HuH-7 (cell line): ENCODE data around the gene ADARB1.

Experiments
- DNase-seq: peaks from one replicate; pipeline ENCODE4 v3.0.0; 2011; ENCODE audit warnings: low spot score

ADARB1 gene

GRCh38 chr21:45095505-45095904 is 21.1 kb downstream of the ADARB1 start:
- no peak for DNase-seq

- DNase-seq, result no peak
Measured at GRCh38 chr21:45096217-45096616, 21.8 kb downstream of the ADARB1 start.

GRCh38 chr21:45097827-45098387 is 23.5 kb downstream of the ADARB1 start:
- no peak for DNase-seq

- DNase-seq, result peak; percentile 69
Measured at GRCh38 chr21:45098867-45099266, 24.5 kb downstream of the ADARB1 start.

- DNase-seq, result no peak
Measured at GRCh38 chr21:45099571-45099970, 25.2 kb downstream of the ADARB1 start.

- no peak for DNase-seq
Measured at GRCh38 chr21:45100866-45101265, 26.5 kb downstream of the ADARB1 start.

GRCh38 chr21:45102391-45102932 is 28.1 kb downstream of the ADARB1 start:
- DNase-seq, result no peak

- DNase-seq, result no peak
Measured at GRCh38 chr21:45103971-45104520, 29.7 kb downstream of the ADARB1 start.

- DNase-seq, result no peak
Measured at GRCh38 chr21:45104560-45104959, 30.2 kb downstream of the ADARB1 start.

GRCh38 chr21:45105906-45106485 is 31.6 kb downstream of the ADARB1 start:
- no peak for DNase-seq

GRCh38 chr21:45108034-45108790 is 33.8 kb downstream of the ADARB1 start:
- DNase-seq, result no peak

GRCh38 chr21:45108808-45109781 is 34.7 kb downstream of the ADARB1 start:
- DNase-seq, result no peak

- no peak for DNase-seq
Measured at GRCh38 chr21:45109831-45110492, 35.6 kb downstream of the ADARB1 start.

GRCh38 chr21:45110873-45111624 is 36.7 kb downstream of the ADARB1 start:
- DNase-seq, result no peak

GRCh38 chr21:45111703-45112102 is 37.3 kb downstream of the ADARB1 start:
- DNase-seq, result no peak

GRCh38 chr21:45112371-45112770 is 38.0 kb downstream of the ADARB1 start:
- no peak for DNase-seq

- no peak for DNase-seq
Measured at GRCh38 chr21:45113543-45113942, 39.2 kb downstream of the ADARB1 start.

- DNase-seq, result no peak
Measured at GRCh38 chr21:45114072-45114471, 39.7 kb downstream of the ADARB1 start.

GRCh38 chr21:45114475-45114874 is 40.1 kb downstream of the ADARB1 start:
- DNase-seq, result no peak

GRCh38 chr21:45115141-45115540 is 40.8 kb downstream of the ADARB1 start:
- DNase-seq, result no peak
